ENCODE data around the gene RAMP1. TPM values are rescaled to one million over a fixed set of nuclear protein-coding genes. Genes with fewer than 3 reads are reported as not detected.

RAMP1 gene
- total RNA-seq, 1 experiment from 2014 or later: 23.4 TPM

GRCh38 chr2:237919593-237919992 lies 60.2 kb downstream of the RAMP1 start:
- POLR2A ChIA-PET: no interaction called here

More at GRCh38 chr2:237919593-237919992, 60.2 kb downstream of the RAMP1 start:
- no peak overlapping the region for H3K27ac ChIP-seq (ENCODE audit: low read depth, low read length)
- no peaks in the 10 kb centered on the region for H3K9me2 ChIP-seq (ENCODE audit: insufficient read depth)
- BruUV-seq (replicated peaks): no TSS peak
- no peak for ATAC-seq
- no peak overlapping the region for H3K4me3 ChIP-seq (replicated peaks in 1 of 2; ENCODE audit: low read depth in 1 of 2, low read length in 2 of 2)
- H3K9ac ChIP-seq (ENCODE audit: low read length): no peak overlapping the region
- ChIA-PET RAD21 (ENCODE audit: low non-redundant PET in 1 of 2, low total read pairs in 2 of 2, uncharacterized antibody in 2 of 2, unreplicated experiment in 2 of 2) (no interaction called here), CTCF (no interaction called here)
- H3K9me3 ChIP-seq (ENCODE audit: control insufficient read depth in 1 of 2, insufficient read depth in 1 of 2, low read depth in 1 of 2, low read length in 2 of 2): no peaks in the 10 kb centered on the region
- no peaks in the 10 kb centered on the region for H3K36me3 ChIP-seq (ENCODE audit: control insufficient read depth in 1 of 2, insufficient read depth in 2 of 2, low read length in 2 of 2)
- H3K4me1 ChIP-seq (ENCODE audit: control insufficient read depth in 1 of 2, insufficient read depth in 2 of 2, low read length in 2 of 2): peaks cover 13 to 23% of the 10 kb centered on the region in 2 experiments
- no peak for DNase-seq (ENCODE audit: low read depth, low spot score)
- no peak overlapping the region for H2AFZ ChIP-seq (ENCODE audit: low read depth, low read length, poor library complexity, severe bottlenecking)
- H3K4me2 ChIP-seq (ENCODE audit: low read length): no peak overlapping the region
- intact Hi-C loops (cut with micrococcal nuclease): no loop called here
- no peaks in the 10 kb centered on the region for H3K79me2 ChIP-seq (ENCODE audit: insufficient read depth, low read length)
- no peak for TF ChIP-seq ATF3 (IDR thresholded peaks at IDR 0.05)
- TF ChIP-seq ZNF274 (IDR thresholded peaks at IDR 0.05; ENCODE audit: low read depth, low read length): no peak
- TF ChIP-seq YY1 (IDR thresholded peaks at IDR 0.05; ENCODE audit: extremely low read depth, insufficient replicate concordance, low read depth, low read length): no peak
- TF ChIP-seq RAD21 (IDR thresholded peaks at IDR 0.05; ENCODE audit: low read depth): no peak
- TF ChIP-seq TCF7L2 (IDR thresholded peaks at IDR 0.05; ENCODE audit: borderline replicate concordance, extremely low read depth, insufficient read depth, insufficient read length): no peak
- no peak for TF ChIP-seq ELF1 (IDR thresholded peaks at IDR 0.05; ENCODE audit: borderline replicate concordance, low read depth)
- TF ChIP-seq FOSL1 (IDR thresholded peaks at IDR 0.05; ENCODE audit: low read depth): no peak
- TF ChIP-seq REST (IDR thresholded peaks at IDR 0.05; ENCODE audit: low read depth): no peak
- TF ChIP-seq CBX3 (IDR thresholded peaks at IDR 0.05; ENCODE audit: low read depth): no peak
- no peak for TF ChIP-seq EZH2phosphoT487 (IDR thresholded peaks at IDR 0.05; ENCODE audit: borderline replicate concordance)
- no peak for TF ChIP-seq POLR2A (IDR thresholded peaks at IDR 0.05; ENCODE audit: borderline replicate concordance, extremely low read depth, insufficient read depth, insufficient read length)
- no peak for TF ChIP-seq MAX (IDR thresholded peaks at IDR 0.05)
- no peak for TF ChIP-seq SP1 (IDR thresholded peaks at IDR 0.05; ENCODE audit: low read depth)
- no peak for TF ChIP-seq EZH2 (IDR thresholded peaks at IDR 0.05)
- no peaks in the 10 kb centered on the region for H3K27me3 ChIP-seq (ENCODE audit: insufficient read depth, low read length)
- no peaks in the 10 kb centered on the region for H4K20me1 ChIP-seq (ENCODE audit: insufficient read depth)
